HEK293 (cell line): Measurements from ENCODE around the gene PLEKHA4.

Experiments
- GLIS2 ChIP-seq: fragments of 450-650 bp; formaldehyde crosslinking; IDR thresholded peaks from 2 replicates; pipeline ENCODE4 v1.5.1; 2016; ENCODE audit warnings: missing biosample characterization, missing genetic modification characterization
- YY1 ChIP-seq: fragments of 450-650 bp; formaldehyde crosslinking; IDR thresholded peaks from 2 replicates; pipeline ENCODE4 v1.5.1; 2018; ENCODE audit warnings: missing biosample characterization, missing genetic modification characterization
- ZBTB1 ChIP-seq: fragments of 450-650 bp; formaldehyde crosslinking; IDR thresholded peaks from 2 replicates; pipeline ENCODE4 v1.5.1; 2016; ENCODE audit warnings: missing biosample characterization, missing genetic modification characterization
- ZBTB7A ChIP-seq: fragments of 450-650 bp; formaldehyde crosslinking; IDR thresholded peaks from 2 replicates; pipeline ENCODE4 v1.5.1; 2016; ENCODE audit warnings: low read depth, missing biosample characterization, missing genetic modification characterization
- ZEB2 ChIP-seq: fragments of 450-650 bp; formaldehyde crosslinking; IDR thresholded peaks from 2 replicates; pipeline ENCODE4 v1.5.1; 2016; ENCODE audit warnings: missing biosample characterization, missing genetic modification characterization
- ZNF138 ChIP-seq: fragments of 450-650 bp; formaldehyde crosslinking; IDR thresholded peaks from 2 replicates; pipeline ENCODE4 v1.5.1; 2016; ENCODE audit warnings: missing biosample characterization, missing genetic modification characterization, borderline replicate concordance
- ZNF292 ChIP-seq: fragments of 450-650 bp; formaldehyde crosslinking; IDR thresholded peaks from 2 replicates; pipeline ENCODE4 v1.5.1; 2016; ENCODE audit warnings: low read depth, missing biosample characterization, missing genetic modification characterization, borderline replicate concordance
- ZNF449 ChIP-seq: fragments of 450-650 bp; formaldehyde crosslinking; IDR thresholded peaks from 2 replicates; pipeline ENCODE4 v1.5.1; 2017; ENCODE audit warnings: missing biosample characterization, mild to moderate bottlenecking, missing genetic modification characterization, moderate library complexity
- ZNF558 ChIP-seq: fragments of 450-650 bp; formaldehyde crosslinking; IDR thresholded peaks from 2 replicates; pipeline ENCODE4 v1.5.1; 2016; ENCODE audit warnings: missing biosample characterization, missing genetic modification characterization
- TF ChIP-seq, protein P1 (sequence below): sonication (generic); formaldehyde crosslinking; IDR thresholded peaks from 2 replicates; pipeline ENCODE4 v1.8.1; 2022; ENCODE audit warnings: mild to moderate bottlenecking, moderate library complexity, missing genetic modification reagents
- TF ChIP-seq, protein P2 (sequence below): IDR thresholded peaks from 2 replicates; pipeline ENCODE4 v1.6.1; 2011; ENCODE audit warnings: mild to moderate bottlenecking, low read depth, low read length, borderline replicate concordance
- TF ChIP-seq, protein P3 (sequence below): fragments of 450-650 bp; formaldehyde crosslinking; IDR thresholded peaks from 2 replicates; pipeline ENCODE4 v1.5.1; 2016; ENCODE audit warnings: missing biosample characterization, missing genetic modification characterization

GRCh38 chr19:48844472-48844871, 23.9 kb downstream of the PLEKHA4 start:
- TF ChIP-seq, protein P1, sequence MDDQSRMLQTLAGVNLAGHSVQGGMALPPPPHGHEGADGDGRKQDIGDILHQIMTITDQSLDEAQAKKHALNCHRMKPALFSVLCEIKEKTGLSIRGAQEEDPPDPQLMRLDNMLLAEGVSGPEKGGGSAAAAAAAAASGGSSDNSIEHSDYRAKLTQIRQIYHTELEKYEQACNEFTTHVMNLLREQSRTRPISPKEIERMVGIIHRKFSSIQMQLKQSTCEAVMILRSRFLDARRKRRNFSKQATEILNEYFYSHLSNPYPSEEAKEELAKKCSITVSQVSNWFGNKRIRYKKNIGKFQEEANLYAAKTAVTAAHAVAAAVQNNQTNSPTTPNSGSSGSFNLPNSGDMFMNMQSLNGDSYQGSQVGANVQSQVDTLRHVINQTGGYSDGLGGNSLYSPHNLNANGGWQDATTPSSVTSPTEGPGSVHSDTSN (CRISPR knock-in tag), result no peak
- TF ChIP-seq ZNF449 (tag by site-specific recombination), result no peak
- TF ChIP-seq, protein P2, sequence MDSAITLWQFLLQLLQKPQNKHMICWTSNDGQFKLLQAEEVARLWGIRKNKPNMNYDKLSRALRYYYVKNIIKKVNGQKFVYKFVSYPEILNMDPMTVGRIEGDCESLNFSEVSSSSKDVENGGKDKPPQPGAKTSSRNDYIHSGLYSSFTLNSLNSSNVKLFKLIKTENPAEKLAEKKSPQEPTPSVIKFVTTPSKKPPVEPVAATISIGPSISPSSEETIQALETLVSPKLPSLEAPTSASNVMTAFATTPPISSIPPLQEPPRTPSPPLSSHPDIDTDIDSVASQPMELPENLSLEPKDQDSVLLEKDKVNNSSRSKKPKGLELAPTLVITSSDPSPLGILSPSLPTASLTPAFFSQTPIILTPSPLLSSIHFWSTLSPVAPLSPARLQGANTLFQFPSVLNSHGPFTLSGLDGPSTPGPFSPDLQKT, result no peak
- TF ChIP-seq ZBTB7A (tag by site-specific recombination), result no peak
- TF ChIP-seq, protein P3, sequence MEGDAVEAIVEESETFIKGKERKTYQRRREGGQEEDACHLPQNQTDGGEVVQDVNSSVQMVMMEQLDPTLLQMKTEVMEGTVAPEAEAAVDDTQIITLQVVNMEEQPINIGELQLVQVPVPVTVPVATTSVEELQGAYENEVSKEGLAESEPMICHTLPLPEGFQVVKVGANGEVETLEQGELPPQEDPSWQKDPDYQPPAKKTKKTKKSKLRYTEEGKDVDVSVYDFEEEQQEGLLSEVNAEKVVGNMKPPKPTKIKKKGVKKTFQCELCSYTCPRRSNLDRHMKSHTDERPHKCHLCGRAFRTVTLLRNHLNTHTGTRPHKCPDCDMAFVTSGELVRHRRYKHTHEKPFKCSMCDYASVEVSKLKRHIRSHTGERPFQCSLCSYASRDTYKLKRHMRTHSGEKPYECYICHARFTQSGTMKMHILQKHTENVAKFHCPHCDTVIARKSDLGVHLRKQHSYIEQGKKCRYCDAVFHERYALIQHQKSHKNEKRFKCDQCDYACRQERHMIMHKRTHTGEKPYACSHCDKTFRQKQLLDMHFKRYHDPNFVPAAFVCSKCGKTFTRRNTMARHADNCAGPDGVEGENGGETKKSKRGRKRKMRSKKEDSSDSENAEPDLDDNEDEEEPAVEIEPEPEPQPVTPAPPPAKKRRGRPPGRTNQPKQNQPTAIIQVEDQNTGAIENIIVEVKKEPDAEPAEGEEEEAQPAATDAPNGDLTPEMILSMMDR (tag by site-specific recombination), result 0 out of 2 replicates have a peak, but pooled peaks have one; percentile 14
- no peak for TF ChIP-seq GLIS2
- TF ChIP-seq ZNF138 (tag by site-specific recombination), result no peak
- TF ChIP-seq YY1 (tag by site-specific recombination), result no peak
- no peak for TF ChIP-seq ZNF558 (tag by site-specific recombination)
- TF ChIP-seq ZNF292, result no peak
- no peak for TF ChIP-seq ZEB2
- TF ChIP-seq ZBTB1 (tag by site-specific recombination), result no peak
